ENCODE measurements around the gene ACIN1.

- TF ChIP-seq EP300 (IDR thresholded peaks at IDR 0.05; ENCODE audit: low read length) (no peak), UBTF (IDR thresholded peaks at IDR 0.05; ENCODE audit: borderline replicate concordance in 1 of 2, low read depth in 2 of 2, low read length in 2 of 2) (no peak), CTCF (IDR thresholded peaks at IDR 0.05 in 2 of 3, conservative IDR thresholded peaks at IDR 0.05 in 1 of 3; ENCODE audit: insufficient read depth in 2 of 3, low read depth in 1 of 3, low read length in 3 of 3) (no peak), TRIM24 (IDR thresholded peaks at IDR 0.05) (no peak), HMGXB4 (CRISPR knock-in tag; IDR thresholded peaks at IDR 0.05) (no peak)
Observed at GRCh38 chr14:23045419-23046357, 49.2 kb downstream of the ACIN1 start.

Data from K562 (cell line).